Caki2 (cell line): Measurements from ENCODE around the gene RRN3. TPM values are rescaled to one million over a fixed set of nuclear protein-coding genes. Genes with fewer than 3 reads are reported as not detected.
"Not testable (repeated sequence)": the region's sequence is repeated elsewhere in the genome, so short reads cannot be mapped to it uniquely, and the experiment has no call there.

Experiments used
- DNase-seq: peaks from one replicate; pipeline ENCODE4 v3.0.0-alpha.2; 2015; ENCODE audit warnings: low read depth
- in situ Hi-C: cut with HindIII; loops from 2 replicates; pipeline ENCODE4 v1.10.0; 2016; ENCODE audit warnings: low sequenced_read_pairs, low pct_unique_long_range_greater_than_20kb, mixed read lengths
- total RNA-seq: library from RNA; depleted of rRNA; stranded (reverse); fragments of >200 nt; shearing (Covaris generic); gene quantifications from 2 replicates; pipeline ENCODE4 v1.2.3, GENCODE V29; 2014; ENCODE audit warnings: low replicate concordance; rRNA removed

The RRN3 gene
- total RNA-seq, 1 experiment from 2014 or later, result 22.4 TPM

- DNase-seq, in situ Hi-C loops: not testable (repeated sequence)
Observed at GRCh38 chr16:15016354-15016753, 77.7 kb downstream of the RRN3 start.

- DNase-seq, in situ Hi-C loops: not testable (repeated sequence)
Observed at GRCh38 chr16:15015671-15016070, 78.4 kb downstream of the RRN3 start.

GRCh38 chr16:15012941-15013340 lies 81.1 kb downstream of the RRN3 start:
- in situ Hi-C loops, DNase-seq: not testable (repeated sequence)

Other genes starting within 250 kb of the RRN3 start
- 8.5 and 21.0 TPM in 2 replicates for gene NPIPA1, start 156.8 kb downstream of the RRN3 start, total RNA-seq
- 89.3 and 101 TPM in 2 replicates for gene PDXDC1, start 119.2 kb downstream of the RRN3 start, total RNA-seq
- gene NTAN1, start 38.2 kb downstream of the RRN3 start, total RNA-seq, result 27.6 and 51.4 TPM in 2 replicates